HG03575 (cell line): ENCODE data around the gene CAND1.

Source experiments
- ATAC-seq: cut with Tn5 transposase; IDR thresholded peaks from one replicate; pipeline ENCODE4 v1.9.1; 2021; ENCODE audit not compliant: unreplicated experiment, insufficient number of reproducible peaks, low FRiP score; ENCODE audit errors: extremely low read depth

Gene CAND1

GRCh38 chr12:67268896-67269632 is at the start of gene CAND1:
TSS of gene CAND1 (plus strand) at chr12:67269358. CDS start at chr12:67269718, 360 bp downstream.
- peak; percentile 57 for ATAC-seq

DNA sequence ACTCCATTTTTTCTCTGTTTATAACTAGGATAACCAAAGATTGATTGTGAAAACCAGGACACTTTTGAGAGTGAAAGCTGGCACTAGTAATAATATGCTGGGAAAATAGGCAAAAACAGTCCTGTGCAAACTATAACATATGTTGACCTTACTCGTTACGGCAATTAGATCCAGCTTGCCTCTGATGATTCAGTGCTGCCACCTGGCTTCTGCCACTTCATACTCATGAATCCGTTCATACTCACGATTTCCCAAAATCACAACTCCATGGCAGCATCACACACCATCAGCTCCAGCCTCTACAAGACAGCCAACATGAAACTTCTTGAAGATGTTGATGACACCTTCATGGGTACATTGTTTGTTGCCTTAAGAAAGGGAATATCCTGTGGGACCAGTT is 49.1 kb upstream of the CAND1 start:
- ATAC-seq, result no peak

GRCh38 chr12:67222302-67222701 is 46.9 kb upstream of the CAND1 start:
- ATAC-seq, result no peak

- no peak for ATAC-seq
Observed at GRCh38 chr12:67223225-67223624, 45.9 kb upstream of the CAND1 start.

GRCh38 chr12:67237231-67237630 is 31.9 kb upstream of the CAND1 start:
- no peak for ATAC-seq

DNA sequence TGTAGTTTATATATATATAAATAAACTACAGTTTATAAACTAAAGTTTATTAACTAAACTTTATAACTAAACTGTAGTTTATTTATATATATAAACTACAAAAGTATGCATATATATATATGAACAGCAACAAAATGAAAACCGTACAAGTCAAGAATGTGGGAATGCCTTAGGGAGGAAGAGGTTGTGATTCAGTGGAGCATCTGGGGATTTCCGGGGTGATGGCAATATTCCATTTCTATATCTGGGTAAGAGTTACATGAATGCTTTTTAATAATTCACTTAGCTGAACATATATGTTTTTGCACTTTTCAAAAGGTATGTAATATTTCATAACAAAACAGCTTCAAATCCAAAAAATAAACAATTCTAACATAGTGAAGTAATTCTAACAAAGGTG is 30.1 kb upstream of the CAND1 start:
- no peak for ATAC-seq

DNA sequence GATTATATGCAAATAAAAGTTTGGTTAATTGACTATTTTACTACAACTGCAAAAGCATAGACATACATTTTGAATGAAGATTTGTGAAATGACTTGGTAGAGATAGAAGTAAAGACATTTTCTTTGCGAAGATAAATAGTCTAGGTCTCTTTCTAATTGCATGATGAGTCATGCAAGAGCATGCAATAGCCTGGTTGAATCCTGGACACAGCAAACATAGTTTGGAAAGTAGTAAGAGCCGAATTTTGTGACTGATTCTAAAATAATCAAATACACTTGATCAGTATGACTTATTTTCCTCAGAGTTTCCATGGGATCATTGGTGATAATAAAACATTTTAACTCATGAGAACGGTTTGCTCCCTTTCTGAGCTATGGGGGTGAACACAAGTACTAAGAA is 27.7 kb upstream of the CAND1 start:
- no peak for ATAC-seq

DNA sequence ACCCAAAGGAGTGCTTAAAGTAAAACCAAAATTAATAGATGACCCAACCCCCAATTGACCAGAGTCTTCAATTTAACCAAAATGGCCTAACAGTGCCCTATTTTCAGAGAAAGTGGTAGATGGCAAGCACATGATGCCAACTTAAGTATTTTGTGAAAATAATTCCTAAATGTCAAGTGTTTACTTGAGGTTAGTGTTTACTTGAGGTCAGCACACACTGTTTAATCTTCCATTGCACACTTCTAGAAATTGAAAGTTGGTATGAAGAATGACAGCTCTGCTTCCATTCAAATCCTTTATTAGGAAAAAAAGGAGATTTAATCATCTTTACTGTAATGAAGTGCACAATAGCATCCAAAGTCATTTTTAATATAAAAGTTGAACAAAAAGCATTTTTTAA is 25.9 kb upstream of the CAND1 start:
- no peak for ATAC-seq

GRCh38 chr12:67245571-67245970 is 23.6 kb upstream of the CAND1 start:
- ATAC-seq, result no peak

DNA sequence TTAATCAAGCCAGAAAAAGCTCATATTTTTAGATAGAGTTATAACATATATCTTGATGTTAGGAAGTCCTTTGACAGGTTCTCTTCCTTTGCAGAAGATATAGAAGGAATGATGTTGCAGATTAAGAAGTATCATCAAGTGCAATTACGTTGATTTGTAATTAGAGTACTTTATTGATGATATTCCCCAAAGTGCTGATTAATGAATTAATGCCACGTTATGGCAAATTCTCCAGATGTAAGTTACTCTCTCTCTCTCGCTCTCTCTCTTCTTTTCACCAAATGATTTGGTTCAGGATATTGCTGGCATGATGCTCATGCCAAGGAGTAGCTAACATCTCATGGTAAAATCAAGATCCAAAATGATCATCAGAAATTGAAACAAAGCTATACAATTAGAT is 18.1 kb upstream of the CAND1 start:
- ATAC-seq, result no peak

- no peak for ATAC-seq
Observed at GRCh38 chr12:67254372-67255026, 14.7 kb upstream of the CAND1 start.

GRCh38 chr12:67256649-67257048 is 12.5 kb upstream of the CAND1 start:
- ATAC-seq, result no peak

- no peak for ATAC-seq
Observed at GRCh38 chr12:67263471-67263870, 5.7 kb upstream of the CAND1 start.

DNA sequence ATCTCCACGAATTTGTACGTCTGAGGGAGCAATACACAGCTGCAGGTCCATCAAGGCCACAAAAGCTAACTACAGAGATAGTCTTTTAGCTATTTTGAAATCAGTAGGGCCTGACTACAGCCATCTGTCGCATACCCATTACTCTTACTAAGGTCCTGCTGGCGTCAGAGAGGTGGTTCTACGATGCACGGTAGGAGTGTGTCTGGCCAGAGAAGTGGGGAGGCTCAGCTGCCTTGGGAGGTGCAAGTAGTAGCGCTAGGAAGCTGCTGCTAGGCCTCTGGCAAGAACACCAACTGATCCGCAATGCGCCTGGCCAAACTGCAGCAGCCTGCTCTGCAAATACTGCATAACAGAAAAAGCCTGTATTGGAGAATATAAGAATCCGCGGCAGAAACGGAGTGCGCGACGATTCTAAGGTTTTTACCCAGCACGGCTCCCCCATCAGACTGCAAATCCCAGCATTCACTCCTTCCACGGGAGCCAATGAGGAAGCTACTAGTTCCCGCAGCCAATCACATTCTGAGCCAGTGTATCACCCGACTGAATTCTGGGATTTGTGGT is 743 bp upstream of the CAND1 start:
- peak; percentile 68 for ATAC-seq

DNA sequence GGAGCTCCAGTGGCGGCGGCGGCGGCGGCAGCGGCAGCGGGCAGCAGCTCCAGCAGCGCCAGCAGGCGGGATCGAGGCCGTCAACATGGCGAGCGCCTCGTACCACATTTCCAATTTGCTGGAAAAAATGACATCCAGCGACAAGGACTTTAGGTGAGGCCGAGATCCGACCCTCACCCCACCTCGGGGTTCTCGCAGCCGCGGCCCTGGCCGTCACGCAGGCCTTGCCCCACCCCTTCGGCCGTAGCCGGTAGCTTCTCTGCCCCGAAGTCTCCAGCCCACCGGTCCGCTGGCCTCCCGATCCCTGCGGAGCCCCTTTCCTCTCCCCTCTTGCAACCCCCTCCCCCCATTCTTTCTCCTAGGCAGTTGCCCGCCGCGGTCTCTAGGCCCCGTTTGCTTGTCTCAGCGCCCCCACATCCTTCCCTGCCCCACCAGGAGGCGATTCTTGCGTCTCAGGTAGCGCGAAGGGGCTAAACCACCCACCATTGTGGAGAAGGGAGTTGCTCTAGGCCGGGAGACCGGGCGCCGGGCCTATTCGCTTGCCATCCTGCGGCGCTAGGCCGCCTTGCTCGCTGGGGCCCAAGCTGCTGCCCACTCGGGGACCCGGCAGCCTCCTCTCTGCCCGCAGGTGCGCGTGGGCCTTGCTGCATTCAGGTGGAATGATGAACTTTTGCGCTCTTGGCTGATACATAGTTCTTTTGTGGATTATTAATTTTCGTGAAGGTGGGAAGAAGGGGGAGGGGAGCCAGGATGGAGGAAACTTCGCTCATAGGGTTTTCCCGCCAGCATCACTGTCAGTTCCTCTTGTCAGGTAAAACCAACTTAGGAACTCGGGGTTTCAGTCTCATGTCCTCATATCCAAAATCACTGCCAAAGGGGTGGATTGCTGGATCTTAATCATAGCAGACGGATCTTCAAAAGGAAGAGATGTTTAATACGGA is 745 bp downstream of the CAND1 start:
- ATAC-seq, result no peak

- no peak for ATAC-seq
Observed at GRCh38 chr12:67270622-67271021, 1.5 kb downstream of the CAND1 start.

GRCh38 chr12:67271976-67272375 is 2.8 kb downstream of the CAND1 start:
- ATAC-seq, result no peak

DNA sequence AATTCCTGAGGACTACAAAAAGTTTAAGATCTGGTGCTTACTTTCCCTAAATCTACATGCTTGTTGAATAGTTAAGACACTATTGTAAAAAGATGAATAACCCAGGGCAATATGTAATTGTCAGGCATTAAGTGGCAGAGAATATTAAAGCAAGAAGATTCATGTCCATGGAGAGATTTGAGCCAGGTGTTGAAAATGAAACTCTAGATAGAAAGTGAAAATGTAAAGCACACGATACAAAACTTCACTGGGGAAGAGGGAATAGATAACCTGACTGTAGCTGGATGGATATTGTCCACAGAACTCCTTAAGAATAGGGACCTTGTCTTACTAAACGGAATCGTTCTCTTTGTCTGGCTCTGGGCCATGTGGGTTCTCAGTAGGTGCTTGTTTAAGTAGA is 5.0 kb downstream of the CAND1 start:
- no peak for ATAC-seq

- ATAC-seq, result no peak
Observed at GRCh38 chr12:67275380-67275913, 6.3 kb downstream of the CAND1 start.
